HUDEP-2 (cell line): Measurements from ENCODE around the gene CDKN1B.
"Not testable (repeated sequence)": the region's sequence is repeated elsewhere in the genome, so short reads cannot be mapped to it uniquely, and the experiment has no call there.

ENCODE experiments used
- DNase-seq, 76 experiments: peaks; one replicate each; lab custom pipeline; 2025; ENCODE audit not compliant: unreplicated experiment in 76 of 76; lab: John Stamatoyannopoulos, UW

Gene CDKN1B

GRCh38 chr12:12723149-12723680 is 6.0 kb downstream of the CDKN1B start:
- DNase-seq, result peak in 2 of 76 experiments; percentile 32 to 33

DNA sequence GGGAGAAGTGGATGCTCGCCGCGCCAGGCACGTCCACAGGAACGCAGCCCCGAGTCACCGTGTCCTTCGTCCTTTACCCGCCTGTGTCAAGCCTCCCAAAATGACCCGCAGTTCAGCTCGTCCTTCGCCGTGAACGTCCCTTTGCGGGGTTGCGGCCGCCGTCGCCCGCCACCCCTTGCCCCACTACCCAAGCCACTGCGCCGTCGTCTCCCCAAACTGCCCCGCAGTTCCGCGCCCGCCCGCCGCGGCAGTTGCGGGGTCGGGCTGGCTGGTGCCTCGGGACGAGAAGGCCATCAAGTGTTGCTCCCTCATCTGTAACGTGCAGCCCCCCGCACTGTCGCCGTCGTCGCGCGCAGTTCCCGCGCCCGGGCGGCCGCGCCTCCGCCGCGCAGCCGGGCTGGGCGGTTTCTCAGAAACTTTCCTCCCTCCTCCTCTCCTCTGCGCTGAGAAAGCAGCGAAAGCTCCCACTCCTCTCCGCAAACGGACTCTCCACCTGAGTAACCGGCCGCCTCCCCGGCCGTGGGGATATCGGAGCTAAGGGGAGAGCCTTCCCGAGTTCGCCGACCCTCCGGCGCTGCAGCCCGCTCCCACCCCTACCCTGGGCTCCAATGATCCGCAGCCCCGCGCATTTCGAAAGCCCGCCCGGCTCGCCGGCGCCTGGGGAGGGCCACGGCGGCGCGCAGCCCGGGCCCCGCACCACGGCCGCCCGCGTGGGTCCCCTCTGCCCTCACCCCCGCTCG is 6.7 kb downstream of the CDKN1B start:
- DNase-seq, result peak in 28 of 76 experiments; percentile 12 to 55 (median 33)

GRCh38 chr12:12724421-12725085 is 7.4 kb downstream of the CDKN1B start:
- DNase-seq, result peak in 5 of 76 experiments; percentile 22 to 55 (median 32)

GRCh38 chr12:12725086-12725955 is 8.2 kb downstream of the CDKN1B start:
- DNase-seq, result peak in 75 of 76 experiments; percentile 53 to 98 (median 92)

DNA sequence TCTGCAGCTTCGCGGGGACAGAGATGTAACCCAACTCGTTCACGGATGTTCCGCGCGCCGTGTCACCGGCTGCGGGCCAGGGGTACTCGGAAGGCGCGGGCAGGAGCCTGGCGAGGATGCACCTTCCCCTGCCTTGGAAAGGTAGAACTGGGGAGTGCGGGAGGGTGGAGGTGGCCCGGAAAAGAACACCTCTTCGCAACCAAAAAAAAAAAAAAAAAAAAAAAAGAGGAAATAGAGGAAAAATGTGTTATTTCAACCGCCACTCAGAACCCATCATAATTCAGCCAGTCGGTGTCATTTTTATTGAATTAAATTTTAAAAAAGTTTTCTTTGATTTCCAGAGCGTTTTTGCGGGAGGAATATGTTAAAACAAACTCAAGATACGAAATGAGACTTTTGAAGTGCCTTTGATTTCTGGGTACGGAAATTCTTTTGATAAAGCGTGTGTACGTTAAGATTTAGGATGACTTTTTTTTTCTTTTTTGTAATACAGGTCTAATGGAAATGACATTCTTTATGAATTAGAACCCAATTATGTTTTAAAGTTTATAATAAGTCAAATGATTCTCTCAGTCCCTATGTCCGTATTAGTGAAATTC is 8.9 kb downstream of the CDKN1B start:
- peak in 1 of 76 experiments; percentile 47 for DNase-seq

DNA sequence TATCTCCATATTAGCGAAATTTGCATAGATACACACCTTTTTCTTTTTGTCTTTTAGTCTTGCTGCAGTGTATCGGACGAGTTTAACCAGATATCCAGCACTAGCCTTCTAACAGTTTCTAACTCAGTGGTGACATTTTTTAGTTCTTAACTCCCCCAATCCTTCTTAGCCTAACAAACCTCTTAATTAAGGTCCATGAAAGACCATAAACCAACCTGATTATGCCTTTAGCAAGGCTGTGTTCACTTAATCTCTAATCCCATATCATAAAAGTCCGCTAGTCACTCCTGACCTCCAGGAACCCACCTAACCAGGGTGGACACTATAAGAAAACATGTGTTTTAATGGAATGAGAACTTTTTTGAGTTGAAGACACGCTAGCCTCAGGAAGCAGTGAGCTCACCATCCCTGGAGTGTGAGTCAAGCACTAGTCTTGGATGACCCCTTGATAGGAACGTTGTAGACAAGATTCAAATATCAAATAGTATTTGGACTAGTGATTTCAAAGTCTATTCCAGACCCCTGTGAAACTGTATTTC is 9.5 kb downstream of the CDKN1B start:
- peak in 10 of 76 experiments; percentile 11 to 47 (median 24) for DNase-seq

DNA sequence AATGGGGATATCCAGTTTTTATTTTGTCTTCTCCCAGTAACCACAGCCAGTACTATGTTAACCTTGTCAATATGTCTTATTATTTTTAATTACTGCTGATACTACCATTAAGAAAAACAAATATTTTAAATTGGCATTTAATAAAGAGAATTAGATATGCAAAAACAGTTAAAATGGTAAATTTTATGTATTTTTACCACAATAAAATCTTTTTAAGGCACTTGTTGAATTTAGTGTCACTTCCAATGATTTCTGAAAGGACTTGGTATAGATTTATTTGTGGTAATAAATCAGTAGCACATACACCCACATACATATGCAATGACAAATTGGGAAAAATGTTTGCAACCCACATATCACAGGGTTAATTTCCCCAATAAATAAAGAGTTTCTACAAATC is 14.0 kb downstream of the CDKN1B start:
- no peak for DNase-seq

DNA sequence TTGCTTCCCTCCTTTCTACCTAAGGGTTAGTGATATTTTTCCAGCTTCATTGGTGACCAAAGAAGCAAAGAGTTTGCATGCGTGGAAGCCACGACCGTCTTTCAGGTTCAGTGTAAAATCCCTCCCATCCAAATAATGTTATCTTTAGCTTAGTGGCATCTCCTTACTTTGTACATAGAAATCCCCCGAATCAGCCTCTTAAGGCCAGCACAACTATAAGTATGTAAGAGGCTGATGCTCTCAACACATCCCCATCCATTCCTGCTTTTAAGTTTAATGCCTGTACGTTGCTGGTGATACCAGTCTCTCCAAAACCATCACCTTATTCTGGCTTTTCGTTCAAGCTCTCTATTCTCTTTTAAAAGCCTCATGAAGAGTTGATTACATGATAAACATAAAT is 14.6 kb downstream of the CDKN1B start:
- no peak for DNase-seq

GRCh38 chr12:12733118-12733517 is 15.9 kb downstream of the CDKN1B start:
- DNase-seq, result no peak

DNA sequence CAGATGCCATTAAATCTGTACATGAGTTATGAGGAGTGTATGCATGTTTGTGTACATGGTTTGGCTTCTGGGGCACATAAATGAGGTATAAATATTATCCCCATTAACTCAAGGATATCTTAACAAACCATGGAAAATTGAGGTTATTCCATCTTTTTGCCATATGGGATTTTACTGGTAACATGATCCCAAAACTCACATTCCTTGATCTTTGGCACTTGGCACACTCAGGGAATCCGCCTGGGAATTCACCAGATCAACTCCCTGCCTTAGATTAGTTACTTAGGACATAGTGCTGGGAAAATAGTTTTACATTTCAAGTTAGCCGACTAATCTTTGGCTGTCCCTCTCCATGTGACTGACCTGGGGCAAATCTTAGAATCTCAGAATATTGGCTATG is 16.9 kb downstream of the CDKN1B start:
- no peak for DNase-seq

- DNase-seq, result no peak
These were observed 17.4 kb downstream of the CDKN1B start for GRCh38 chr12:12734561-12735071.

DNA sequence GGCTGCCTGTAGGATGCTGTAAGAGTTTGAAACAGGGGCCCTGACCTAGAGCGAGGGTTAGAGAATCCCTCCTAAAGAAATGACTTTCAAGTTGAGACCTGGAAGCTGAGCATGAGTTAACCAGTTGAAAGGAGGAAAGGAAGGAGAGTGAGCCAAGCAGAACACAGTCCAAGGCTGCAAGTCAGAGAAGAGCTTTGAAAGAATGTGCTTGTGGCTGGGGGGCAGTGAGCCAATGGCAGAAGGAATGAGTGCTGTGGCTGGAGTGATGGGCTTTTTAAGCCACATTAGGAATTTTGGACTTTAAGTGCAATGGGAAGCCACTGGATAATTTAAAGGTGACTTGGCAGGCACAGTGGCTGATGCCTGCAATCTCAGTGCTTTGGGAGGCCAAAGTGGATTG is 18.1 kb downstream of the CDKN1B start:
- DNase-seq, result no peak

- DNase-seq, result peak in 17 of 76 experiments; percentile 9 to 51 (median 24)
These were observed 19.9 kb downstream of the CDKN1B start for GRCh38 chr12:12736759-12737676.

- not testable (repeated sequence) for DNase-seq
These were observed 21.0 kb downstream of the CDKN1B start for GRCh38 chr12:12738152-12738551.

- DNase-seq, result peak in 5 of 76 experiments; percentile 15 to 44 (median 31)
These were observed 24.5 kb downstream of the CDKN1B start for GRCh38 chr12:12741660-12742059.

DNA sequence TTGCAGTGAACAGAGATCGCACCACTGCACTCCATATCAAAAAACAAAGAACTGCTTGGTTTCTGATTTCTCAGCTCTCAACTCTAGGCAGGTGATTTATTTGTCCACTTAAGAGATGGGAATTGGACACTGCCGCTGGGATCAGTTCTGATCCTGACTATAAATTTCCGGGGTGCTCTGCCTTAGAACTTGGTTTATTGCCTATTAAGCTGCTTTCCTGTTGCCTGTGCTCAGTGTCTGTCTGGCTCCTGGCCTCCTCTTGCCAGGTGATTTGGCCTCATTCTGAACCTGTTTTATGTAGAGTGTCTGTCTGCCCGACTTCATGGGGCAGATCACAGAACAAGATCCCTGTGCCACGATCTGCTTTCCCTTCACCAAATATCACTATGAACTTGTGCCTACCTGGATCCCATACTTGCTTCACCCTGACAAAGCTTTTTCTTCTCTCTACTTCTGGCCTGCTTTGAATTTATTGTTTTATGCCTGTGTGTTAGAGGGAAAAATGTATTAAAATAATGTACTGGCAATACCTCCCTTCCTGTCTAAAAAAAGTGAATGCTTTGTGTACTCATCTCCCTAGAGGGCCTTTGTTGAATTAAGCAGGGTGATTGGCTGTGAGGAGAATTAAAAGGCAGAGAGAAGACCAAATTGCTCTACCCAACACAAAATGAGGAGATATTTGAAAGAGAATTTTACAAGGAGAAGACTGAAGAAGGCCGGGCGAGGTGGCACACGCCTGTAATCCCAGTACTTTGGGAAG is 27.6 kb downstream of the CDKN1B start:
- no peak for DNase-seq

- DNase-seq, result no peak
These were observed 28.5 kb downstream of the CDKN1B start for GRCh38 chr12:12745576-12746211.

DNA sequence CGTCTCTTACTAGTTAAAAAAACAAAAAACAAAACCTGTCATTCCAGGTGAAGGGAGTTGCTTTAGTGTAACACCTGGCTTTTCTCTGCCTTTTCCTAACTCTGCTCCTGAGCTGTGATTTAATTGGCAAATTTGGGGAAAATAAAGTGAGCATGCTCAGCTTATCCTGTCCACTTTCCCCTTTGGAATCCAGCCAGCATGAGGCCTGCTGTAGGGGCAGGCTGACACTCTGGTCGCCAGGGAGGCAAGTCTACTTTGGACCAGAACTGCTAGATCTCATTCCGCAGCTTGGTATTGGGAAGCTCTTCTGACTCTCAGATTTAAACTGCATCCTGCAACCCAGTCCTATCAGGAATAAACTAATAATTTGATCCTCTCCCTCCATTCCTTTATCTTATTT is 30.1 kb downstream of the CDKN1B start:
- DNase-seq, result no peak
